Osteocyte (in vitro differentiated cells): Measurements from ENCODE around the gene ATP6V0D1. TPM values are rescaled to one million over a fixed set of nuclear protein-coding genes. Genes with fewer than 3 reads are reported as not detected.

Experiments
- DNase-seq: peaks from one replicate; pipeline ENCODE4 v3.0.0; 2021; ENCODE audit warnings: mixed read lengths; ENCODE audit not compliant: unreplicated experiment; ENCODE audit errors: extremely low spot score
- H3K27ac Mint-ChIP-seq: one replicate; pipeline ENCODE4 v1.8.0; 2021; ENCODE audit warnings: mild to moderate bottlenecking, mixed read lengths; ENCODE audit not compliant: unreplicated experiment
- H3K27me3 Mint-ChIP-seq: one replicate; pipeline ENCODE4 v1.8.0; 2021; ENCODE audit warnings: mixed read lengths; ENCODE audit not compliant: unreplicated experiment
- H3K36me3 Mint-ChIP-seq: one replicate; pipeline ENCODE4 v1.8.0; 2021; ENCODE audit warnings: mixed read lengths; ENCODE audit not compliant: unreplicated experiment
- H3K4me1 Mint-ChIP-seq: one replicate; pipeline ENCODE4 v1.8.0; 2021; ENCODE audit warnings: mixed read lengths; ENCODE audit not compliant: unreplicated experiment
- H3K4me3 Mint-ChIP-seq: one replicate; pipeline ENCODE4 v1.8.0; 2021; ENCODE audit warnings: mild to moderate bottlenecking, moderate library complexity, mixed read lengths; ENCODE audit not compliant: unreplicated experiment
- H3K9me3 Mint-ChIP-seq: one replicate; pipeline ENCODE4 v1.8.0; 2021; ENCODE audit warnings: mixed read lengths; ENCODE audit not compliant: unreplicated experiment
- total RNA-seq: library from RNA; stranded (reverse); gene quantifications from 2 replicates; pipeline ENCODE4 v1.2.1, GENCODE V29; 2021
- TF ChIP-seq, protein P1 (sequence below): fragments of 200-600 bp; sonication (generic); IDR thresholded peaks from 2 replicates; pipeline ENCODE4 v1.5.0; 2021; ENCODE audit warnings: antibody characterized with exemption, mild to moderate bottlenecking, moderate library complexity

Gene ATP6V0D1
- total RNA-seq, 1 donor from 2014 or later, result 116 TPM

DNA sequence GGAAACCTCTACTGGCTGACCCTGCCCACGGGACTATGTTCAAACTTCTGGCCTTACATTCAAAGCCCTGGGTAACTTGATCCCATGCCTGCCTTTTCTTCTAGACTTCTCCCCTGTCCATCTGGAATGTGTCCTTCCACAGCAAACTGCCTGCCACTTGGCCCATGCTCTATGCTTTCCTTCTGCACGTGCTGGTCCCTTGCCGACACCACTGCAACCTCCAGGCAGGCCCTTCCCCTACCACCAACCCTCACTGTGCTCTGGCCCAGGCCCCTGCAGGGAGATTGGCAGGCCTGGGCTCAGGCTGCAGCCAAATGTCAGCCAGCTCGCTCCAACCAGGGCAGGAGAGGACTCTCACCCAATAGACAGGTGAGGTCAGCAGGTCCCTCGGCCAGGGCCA, 39.0 kb downstream of the ATP6V0D1 start:
- TF ChIP-seq, protein P1, sequence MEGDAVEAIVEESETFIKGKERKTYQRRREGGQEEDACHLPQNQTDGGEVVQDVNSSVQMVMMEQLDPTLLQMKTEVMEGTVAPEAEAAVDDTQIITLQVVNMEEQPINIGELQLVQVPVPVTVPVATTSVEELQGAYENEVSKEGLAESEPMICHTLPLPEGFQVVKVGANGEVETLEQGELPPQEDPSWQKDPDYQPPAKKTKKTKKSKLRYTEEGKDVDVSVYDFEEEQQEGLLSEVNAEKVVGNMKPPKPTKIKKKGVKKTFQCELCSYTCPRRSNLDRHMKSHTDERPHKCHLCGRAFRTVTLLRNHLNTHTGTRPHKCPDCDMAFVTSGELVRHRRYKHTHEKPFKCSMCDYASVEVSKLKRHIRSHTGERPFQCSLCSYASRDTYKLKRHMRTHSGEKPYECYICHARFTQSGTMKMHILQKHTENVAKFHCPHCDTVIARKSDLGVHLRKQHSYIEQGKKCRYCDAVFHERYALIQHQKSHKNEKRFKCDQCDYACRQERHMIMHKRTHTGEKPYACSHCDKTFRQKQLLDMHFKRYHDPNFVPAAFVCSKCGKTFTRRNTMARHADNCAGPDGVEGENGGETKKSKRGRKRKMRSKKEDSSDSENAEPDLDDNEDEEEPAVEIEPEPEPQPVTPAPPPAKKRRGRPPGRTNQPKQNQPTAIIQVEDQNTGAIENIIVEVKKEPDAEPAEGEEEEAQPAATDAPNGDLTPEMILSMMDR, result no peak
- Mint-ChIP-seq H3K4me1 (peaks cover 12% of the 10 kb centered on the region), H3K9me3 (no peaks in the 10 kb centered on the region), H3K27ac (peak overlapping the region; percentile 18), H3K27me3 (no peaks in the 10 kb centered on the region), H3K36me3 (peaks cover 13% of the 10 kb centered on the region), H3K4me3 (no peak overlapping the region)
- no peak for DNase-seq

DNA sequence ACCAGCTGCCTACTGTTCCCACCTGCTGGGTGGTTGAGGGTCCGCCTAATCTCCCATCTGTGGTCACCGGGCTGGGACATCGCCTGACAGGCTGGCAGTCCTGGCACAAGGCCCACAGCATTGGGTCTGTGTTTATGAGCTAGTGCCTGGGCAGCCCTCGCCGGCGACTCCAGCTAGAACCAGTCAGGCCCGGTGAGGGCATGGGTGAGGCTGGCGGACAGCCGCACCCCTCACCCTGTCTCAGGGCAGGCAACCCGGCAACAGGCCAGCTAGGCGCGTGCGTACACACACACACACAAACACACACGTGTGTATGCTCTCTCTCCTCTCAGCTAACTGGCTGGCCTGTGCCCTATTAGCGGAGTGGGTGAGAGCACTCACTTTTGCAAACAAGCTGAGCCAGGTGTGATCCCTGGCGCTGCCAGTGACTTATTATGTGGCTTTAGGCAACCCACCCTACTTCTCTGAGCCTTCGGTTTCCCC, 39.6 kb downstream of the ATP6V0D1 start:
- no peak overlapping the region for H3K4me3 Mint-ChIP-seq
- H3K4me1 Mint-ChIP-seq, result peaks cover 6% of the 10 kb centered on the region
- no peaks in the 10 kb centered on the region for H3K9me3 Mint-ChIP-seq
- TF ChIP-seq, protein P1, result no peak
- no peak overlapping the region for H3K27ac Mint-ChIP-seq
- H3K36me3 Mint-ChIP-seq, result peaks cover 15% of the 10 kb centered on the region
- H3K27me3 Mint-ChIP-seq, result no peaks in the 10 kb centered on the region
- DNase-seq, result no peak

DNA sequence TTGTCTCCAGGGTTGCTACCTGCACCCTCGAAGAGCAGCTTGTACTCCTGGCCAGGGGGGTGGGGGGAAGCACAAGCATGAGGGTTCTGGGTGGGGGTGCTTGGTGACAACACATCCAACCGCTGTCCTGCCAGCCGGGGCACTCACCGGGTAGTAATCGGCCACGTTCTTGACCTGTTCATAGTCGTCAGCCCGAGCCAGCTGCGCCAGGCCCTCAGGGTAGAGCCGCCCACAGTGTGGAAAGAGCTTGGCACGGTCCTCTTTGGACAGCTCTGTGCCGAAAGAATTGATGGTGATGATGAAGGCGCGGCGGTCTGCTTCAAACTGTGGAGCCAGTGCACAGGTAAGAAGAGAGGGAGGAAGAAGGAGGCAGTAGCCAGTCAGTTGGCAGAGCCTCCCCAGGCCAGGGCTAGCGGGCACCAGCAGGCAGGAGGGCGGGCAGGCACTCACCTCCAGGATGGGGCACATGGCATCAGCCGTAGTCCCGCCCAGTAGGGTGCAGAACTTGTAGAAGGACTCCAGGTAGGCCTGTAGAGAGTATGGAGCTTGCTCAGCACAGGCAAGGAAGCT, 42.0 kb downstream of the ATP6V0D1 start:
- Mint-ChIP-seq H3K4me1 (peaks cover 4% of the 10 kb centered on the region), H3K27me3 (no peaks in the 10 kb centered on the region), H3K4me3 (no peak overlapping the region), H3K36me3 (peaks cover 15% of the 10 kb centered on the region), H3K27ac (no peak overlapping the region), H3K9me3 (no peaks in the 10 kb centered on the region)
- DNase-seq, result no peak
- TF ChIP-seq, protein P1, result no peak

DNA sequence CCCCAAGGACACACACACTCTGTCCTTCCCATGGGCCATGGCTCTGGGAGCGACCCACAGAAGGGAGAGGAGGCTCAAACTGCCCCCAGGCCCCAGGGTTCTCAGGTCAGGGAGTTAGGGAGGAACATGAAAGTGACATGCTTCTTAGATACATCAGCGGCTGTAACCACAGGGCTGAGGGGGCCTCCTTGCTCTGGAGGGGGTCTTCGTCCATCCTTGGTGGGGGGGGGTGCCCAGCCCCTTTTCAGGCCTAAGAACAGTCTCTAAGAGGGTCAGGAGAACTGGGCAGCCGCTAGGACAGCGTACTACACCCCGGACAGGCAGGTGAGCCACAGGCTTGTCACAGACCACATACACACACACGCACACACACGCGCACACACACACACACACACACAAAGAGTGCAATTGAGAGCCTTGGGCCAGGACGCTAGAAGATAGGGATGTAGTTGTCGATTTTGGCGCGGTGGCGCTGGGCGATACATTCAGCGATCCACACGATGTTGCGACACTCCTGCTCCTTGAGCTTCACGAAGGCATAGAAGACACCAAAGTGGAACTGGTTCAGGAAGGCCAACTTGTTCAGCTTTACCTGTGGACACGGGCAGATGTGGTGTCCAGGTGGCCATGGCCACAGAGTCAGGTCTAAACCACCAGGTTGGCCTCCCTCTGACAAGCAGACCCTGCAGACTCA, 42.7 kb downstream of the ATP6V0D1 start:
- TF ChIP-seq, protein P1, result no peak
- Mint-ChIP-seq H3K27ac (no peak overlapping the region), H3K4me3 (no peak overlapping the region), H3K4me1 (peaks cover 4% of the 10 kb centered on the region), H3K9me3 (no peaks in the 10 kb centered on the region), H3K36me3 (peaks cover 13% of the 10 kb centered on the region), H3K27me3 (no peaks in the 10 kb centered on the region)
- no peak for DNase-seq

DNA sequence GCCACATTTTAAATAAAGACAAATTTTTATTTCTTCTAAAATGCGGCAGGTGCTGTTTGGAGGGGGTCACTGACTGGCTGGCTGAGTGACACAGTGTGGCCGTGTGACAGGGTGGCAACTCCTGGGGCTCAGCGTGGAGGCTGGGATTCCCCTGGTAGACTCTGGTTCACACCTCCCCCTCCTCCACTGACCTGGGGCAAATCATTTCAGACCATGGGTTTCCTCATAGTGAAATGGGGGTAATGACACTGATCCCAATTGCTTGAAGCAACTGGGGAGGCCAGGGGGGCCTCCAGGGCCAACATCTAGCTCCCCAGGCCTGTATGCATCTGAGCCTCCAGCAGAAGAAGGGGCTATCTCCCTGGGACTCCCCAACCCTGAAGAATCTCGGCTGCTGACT, 43.4 kb downstream of the ATP6V0D1 start:
- TF ChIP-seq, protein P1, result no peak

More for the DNA sequence above, 43.4 kb downstream of the ATP6V0D1 start:
- no peak for DNase-seq
- H3K4me3 Mint-ChIP-seq, result no peak overlapping the region
- no peaks in the 10 kb centered on the region for H3K9me3 Mint-ChIP-seq
- no peaks in the 10 kb centered on the region for H3K27me3 Mint-ChIP-seq
- no peak overlapping the region for H3K27ac Mint-ChIP-seq
- peaks cover 13% of the 10 kb centered on the region for H3K36me3 Mint-ChIP-seq
- H3K4me1 Mint-ChIP-seq, result peaks cover 5% of the 10 kb centered on the region
